Germinal center (tissue), 1 donor: Measurements from ENCODE around the gene CSHL1.
"Not testable (repeated sequence)": the region's sequence is repeated elsewhere in the genome, so short reads cannot be mapped to it uniquely, and the experiment has no call there.

Experiments
- DNase-seq: peaks from one replicate; pipeline ENCODE4 v3.0.0; 2012; ENCODE audit warnings: mixed read lengths, low spot score

CSHL1 gene

DNA sequence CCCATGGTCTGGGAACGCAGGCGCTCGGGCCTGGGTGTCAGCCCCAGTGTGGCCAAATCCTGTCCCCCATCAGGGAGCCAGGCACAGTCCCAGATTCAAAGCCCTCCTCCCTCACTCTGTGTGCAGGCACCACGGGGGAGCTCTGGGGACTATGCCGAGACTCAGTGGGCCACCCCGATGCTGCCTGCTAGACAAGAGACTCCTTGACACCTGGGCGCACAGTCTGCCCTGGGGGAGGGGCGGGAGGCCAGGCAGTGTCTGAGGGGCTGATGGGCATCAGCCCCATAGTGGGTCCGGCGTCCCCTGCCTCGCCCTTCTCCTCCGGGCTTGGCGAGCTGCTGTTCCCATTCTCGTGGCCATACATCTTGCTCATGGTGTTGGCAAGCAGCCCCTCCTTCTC lies 29.5 kb upstream of the CSHL1 start:
- no peak for DNase-seq

DNA sequence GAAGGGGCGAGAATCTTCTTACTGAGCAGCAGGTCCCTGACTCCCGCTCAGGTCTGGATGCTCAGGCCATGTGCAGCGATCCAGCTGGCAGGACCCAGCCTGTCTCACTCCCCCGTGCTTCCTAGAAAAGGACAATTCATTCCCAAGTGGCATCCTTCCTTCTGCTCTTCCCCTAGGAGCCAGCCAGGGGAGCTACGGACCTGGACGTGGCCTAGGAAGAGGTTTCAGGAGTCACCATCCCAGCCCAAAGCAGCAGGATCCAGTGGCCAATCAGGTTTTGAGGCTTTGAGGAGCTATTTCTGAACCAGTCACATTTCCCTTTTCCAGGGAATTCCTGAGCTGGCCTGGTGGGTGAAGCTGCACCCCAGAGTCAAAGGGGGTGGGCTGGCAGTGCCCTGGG lies 28.8 kb upstream of the CSHL1 start:
- no peak for DNase-seq

DNA sequence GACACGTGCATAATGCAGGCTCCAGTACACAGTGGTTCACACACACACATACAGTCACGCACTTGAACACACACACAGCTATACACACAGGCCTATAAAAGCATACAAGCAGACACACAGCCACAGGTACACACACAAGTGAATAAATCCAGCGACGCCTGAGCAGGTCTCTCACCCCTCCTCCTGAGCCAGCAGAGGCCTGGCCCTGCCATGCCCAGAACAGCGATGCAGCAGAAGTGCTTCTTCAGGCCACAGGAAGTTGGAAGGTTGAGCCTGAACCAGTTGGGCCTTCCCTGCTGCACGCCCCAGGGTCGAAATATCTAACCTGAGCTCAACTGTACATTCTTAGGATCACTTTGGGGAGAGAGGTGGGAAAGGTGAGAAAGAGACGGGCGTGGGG lies 28.3 kb upstream of the CSHL1 start:
- DNase-seq: no peak

DNA sequence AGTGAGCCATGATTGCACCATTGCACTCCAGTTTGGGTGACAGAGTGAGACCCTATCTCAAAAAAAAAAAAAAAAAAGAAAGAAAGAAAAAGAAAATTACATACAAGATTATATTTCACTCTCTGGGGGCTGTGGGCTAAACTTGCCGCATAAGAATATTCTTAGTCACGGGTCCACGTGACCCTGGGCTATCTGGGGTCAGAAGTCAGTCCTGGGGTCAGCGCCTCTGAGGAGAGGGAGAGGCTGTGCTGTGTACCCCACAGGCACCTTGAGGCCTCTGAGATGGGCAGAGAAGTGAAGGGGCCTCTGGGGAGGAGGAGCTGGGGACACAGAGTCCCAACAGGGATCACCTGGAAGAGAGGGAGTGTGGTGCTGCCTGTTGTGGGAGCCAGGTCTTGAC lies 26.9 kb upstream of the CSHL1 start:
- DNase-seq: no peak

DNA sequence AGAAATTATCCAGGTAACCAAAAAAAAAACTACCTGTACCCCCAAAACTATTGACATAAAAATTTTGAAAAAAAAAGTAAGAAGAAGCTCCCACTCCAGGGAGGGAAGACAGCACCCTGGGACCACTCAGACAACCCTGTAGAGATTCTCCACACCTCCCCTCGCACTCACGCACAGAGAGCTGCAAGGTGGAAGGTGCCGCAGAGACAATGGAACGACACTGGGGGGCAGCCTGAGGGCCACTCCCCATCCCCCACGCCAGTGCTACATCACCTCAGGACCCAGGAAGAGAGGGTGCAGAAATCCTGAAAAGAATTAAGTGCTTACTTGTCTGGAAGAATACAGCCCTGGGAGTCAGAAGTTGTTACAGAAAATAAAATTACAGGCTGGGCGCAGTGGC lies 26.3 kb upstream of the CSHL1 start:
- no peak for DNase-seq

DNA sequence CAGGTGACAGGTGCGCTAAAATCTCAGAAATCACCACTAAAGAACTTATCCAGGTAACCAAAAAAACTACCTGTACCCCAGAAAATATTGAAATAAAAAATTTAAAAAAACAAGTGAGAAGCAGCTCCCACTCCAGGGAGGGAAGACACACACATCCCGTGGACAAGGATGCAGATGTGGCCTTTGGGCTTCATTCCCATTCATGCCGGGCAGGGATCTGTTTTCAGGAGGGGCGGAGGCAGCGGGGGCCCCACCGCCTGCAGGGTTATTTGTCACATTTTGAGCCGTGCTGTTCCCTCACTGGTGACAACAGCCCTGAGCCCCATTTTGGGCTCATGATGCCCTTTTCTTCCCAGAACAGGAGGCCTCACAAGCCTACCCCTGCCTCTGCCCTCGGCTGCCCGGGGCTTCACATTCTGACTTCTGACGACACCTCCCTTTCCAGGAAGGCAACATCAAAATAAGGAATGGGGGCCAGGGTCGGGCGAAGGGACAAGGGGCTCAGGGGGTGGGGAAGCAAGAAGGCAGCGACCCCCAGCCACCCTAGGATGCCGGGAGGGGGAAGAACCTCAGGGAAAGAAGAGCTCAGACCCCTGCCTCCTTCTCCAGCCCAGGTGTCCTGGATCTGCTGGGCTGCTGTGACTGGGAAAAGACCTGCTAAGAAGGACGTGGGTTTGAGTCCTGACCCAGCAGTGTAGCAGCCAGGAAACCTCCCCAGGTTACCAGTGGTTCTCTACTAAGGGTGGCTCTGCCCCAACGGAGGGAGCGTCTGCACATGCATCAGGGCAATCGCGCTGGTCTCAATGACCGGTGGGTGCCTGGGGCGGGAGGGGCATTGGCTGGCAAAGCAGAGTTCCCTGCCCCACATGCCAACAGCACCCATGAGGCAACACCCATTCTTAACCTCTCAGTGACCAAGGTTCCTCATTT lies 23.4 kb upstream of the CSHL1 start:
- DNase-seq: peak; percentile 35

DNA sequence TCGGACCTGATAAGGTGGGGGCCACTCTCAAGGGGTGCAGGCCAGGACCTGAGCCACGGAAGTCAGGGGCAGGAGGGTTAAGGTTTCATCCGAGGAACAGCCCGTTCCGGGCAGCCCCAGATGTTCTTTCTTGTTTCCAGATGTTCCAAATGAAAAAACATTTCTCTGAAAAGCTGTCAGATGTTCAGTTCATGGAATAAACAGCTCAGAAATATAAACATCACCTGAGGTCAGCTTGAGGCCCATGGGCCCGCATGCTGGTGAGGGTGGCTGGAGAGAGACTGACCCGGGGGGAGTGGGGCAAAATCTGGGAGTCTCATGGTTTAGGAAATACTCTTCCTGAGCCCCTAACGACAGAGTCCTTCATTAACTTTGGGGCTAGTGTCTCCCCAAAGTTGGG lies 22.5 kb upstream of the CSHL1 start:
- no peak for DNase-seq

DNA sequence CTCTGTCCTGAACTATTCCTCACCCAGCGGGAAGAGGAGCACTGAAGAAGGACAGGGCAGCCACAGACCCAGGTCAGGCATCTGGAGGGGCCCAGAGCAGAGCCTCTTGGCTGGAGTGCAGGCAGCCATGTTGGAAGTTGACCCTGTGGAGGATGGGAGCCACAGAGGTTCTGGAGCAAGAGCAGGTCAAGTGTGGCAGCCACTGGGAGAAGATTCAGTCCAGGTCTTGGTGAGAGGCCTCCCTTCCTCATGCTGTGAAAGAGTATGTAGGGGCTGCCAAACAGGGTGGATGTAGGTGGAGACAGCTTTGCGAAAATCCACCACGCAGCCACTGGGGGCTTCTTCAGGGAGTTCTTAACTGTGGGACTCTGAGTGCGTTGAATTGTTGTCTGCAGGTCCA lies 21.7 kb upstream of the CSHL1 start:
- no peak for DNase-seq

DNA sequence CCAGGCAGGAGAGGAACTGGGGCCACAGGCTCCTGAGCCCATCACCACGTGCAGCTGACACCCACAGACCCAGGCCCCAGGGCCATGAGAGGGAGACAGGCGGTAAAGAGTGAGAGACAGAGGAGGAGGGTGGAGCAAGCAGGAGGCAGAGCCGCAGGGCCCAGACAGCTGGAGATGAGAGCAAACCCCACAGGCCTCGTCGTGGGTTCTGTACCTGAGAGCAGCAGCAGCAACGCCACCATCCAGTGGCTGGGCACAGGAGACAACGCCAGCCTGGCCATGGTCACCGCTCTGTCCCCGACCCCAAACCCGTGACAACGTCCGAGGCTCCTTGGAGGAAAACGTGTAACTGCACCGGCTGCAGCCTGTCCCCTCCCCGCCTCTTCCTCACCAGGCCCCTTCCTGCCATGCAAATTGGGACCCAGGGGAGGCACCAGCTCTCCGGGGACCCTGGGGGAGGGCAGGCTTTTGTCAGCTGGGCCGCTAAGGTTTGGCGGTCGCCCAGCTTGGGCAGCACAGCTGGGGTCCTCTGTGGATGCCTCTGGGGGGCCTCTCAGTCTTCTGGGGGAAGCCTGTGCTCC lies 21.0 kb upstream of the CSHL1 start, which contains the start of gene CD79B:
TSS of gene CD79B (minus strand) at position 351 of the 581 bp plus-strand sequence. CDS start at position 281, 70 bp downstream.
- DNase-seq: peak; percentile 91

DNA sequence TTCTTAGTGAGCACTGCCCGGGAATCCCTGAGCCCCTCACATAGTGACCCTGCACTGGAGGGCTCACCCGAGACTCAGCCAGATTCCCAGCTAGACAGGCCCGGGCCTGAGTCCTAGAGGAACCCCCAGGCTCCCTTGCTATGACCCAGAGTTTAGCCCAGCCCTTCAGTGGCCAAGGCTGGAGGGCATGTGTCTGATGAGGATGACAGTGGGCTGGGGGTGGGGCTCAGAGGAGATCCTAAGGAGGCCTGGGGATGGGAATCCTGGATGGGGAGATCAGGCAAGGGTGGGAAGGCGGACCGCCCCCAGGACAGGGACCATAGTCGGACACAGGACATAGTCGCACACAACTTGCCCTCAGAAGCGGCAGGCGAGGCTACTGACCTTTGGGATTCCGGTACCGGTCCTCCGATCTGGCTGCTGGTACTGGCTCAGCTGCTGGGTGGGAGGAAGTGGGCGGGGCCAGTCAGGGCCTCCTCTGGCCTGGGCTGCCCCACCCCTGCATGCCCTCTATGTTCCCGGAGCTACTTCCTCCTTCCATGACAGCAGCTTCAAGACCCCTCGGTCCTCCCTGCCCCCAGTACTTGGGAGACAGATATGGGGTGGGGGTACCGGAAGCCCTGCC lies 20.0 kb upstream of the CSHL1 start:
- DNase-seq: peak; percentile 79

DNA sequence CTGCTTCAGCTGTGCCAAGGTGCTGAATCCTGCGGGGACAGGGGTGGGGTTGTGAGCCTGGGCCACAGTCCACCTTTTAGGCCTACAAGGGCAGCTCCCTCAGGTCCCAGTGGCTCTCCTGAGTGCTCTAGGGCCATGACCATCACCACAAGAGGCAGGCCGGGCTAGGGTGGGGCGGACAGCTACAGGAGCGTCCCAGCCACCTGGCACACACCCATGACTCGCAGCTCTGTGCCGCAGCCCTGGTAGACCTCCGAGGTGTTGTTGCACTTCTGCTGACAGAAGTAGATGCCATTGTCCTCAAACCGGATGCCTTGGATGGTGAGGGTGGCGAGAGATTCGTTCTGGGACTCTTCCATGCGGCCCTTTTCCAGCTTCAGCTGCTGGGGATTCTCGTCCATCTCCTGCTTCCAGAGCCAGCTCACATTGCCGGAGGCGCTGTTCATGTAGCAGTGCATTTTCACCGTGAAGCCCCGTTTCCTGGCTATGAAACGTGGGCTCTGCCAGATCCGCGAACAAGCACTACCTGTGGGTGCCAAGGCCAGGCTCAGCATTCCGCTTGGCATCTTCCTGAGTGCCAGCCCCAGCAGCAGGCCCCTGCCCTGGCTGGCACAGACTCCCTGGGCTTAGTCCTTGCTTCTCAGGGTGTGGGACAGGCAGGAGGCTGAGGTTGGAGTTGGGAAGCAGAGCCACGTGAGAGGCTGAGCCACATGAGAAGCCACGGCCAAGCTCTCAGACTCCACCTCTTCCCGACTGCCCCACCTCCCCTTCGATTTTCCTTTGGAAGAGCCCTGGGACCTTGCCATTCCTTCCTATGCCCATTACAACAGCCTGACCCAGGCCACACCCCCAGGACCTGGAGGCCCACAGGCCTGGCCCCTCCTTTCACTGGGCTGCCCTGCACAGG lies 19.1 kb upstream of the CSHL1 start:
- no peak for DNase-seq

DNA sequence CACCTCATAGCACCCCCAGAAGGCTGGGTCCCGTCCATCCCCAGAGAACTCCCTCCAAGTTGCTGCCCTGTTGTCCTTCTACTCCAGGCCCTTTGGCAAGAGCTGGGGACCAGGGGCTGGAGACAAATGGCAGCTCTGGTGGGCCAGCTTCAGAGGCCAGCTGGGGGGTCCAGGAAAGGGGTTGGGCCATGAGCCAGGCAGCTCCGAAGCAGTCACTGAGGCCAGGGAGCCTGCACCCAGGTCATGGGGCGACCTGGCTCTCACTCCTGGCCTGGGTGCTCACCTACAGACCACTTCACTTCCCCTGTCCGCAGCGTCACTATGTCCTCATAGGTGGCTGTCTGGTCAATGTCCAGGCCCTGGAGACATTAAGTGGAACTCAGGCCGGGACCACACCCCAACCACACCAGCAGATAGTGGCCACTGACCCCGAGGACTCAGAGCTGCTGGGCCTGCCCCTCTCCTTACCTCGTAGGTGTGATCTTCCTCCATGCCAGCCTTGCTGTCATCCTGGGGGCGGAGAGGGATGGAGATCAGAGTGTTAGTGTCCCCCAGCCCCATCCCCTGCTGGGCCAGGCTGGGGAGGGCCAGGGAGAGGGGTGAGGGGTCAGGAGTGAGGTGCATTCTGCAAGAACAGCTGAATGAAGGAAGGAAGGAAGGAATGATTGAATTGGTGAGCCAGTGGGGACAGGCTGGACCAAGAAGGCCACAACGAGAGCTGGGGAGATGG lies 18.1 kb upstream of the CSHL1 start:
- DNase-seq: no peak

DNA sequence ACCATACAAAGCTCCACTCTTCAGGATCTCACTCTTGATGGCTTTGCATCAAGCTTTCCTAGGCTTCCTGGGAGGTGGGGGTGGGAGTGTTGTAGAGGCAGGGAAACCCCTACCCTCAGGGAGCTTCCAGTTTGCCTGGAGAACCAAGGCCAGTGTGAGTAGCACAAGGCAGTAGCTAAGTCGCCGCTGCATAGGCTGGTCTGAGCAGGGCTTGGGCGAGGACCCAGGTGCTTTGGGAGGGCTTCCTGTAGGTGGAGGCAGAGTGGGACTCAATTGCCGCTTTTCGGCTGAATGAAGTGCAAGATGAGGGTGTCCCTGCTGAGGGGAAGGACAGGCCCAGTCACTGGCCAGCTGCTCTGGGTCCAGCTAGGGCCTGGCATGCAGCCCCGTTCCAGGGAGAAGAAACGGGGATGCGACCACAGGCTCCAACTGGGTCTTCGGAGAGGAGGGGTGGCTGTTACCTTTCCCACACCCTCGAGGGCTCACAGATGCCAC lies 17.2 kb upstream of the CSHL1 start:
- peak; percentile 46 for DNase-seq

DNA sequence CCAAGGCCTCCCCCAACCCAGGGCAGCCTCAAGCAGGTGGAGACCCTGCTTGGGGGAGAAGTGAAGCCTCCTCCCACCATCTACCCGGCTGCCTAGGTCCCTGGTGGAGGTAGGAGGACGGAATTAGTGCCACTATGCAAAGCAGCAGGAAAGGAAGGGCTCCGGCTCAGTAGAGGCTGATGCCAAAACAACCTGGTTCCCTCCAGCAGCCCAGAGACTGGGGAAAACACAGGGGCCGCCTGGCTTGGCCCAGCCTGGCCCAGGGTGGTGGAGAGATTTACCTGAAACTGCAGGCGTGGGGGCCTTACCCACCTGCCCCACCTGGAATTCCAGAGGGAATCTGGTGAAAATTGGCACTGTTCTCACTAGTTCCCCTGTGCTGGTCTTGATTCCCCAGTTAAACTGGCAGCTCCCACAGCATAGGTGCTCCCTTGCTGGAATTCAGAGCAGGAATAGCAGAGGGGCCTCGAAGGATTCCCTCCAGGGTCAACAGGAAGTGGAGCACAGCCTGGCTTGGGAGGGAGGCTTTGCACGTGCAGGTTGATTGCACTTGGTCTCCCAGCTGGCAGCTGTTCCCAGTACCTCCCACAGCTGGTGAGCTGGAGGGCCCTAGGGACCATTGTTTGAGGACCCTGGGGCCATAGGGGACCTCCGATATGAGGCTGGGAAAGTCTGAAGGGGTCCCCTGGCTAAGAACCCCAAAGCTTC lies 16.6 kb upstream of the CSHL1 start:
- peak; percentile 79 for DNase-seq

DNA sequence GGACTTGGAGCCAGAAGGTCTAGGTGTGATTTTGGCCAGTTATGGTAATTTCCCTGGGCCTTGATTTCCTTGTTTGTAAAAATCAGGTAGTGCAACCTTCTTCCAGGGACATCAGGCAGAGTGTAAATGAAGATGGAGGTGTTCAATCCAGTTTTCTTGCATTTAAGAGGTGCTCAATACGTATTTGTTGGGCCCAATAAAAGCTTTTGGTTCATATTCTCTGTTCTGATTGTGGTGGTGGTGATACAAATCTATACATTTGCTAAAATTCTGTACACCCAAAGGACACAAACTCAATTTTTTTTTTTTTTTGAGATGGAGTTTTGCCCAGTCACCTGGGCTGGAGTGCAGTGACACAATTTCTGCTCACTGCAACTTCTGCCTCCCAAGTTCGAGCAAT lies 15.1 kb upstream of the CSHL1 start:
- no peak for DNase-seq

DNA sequence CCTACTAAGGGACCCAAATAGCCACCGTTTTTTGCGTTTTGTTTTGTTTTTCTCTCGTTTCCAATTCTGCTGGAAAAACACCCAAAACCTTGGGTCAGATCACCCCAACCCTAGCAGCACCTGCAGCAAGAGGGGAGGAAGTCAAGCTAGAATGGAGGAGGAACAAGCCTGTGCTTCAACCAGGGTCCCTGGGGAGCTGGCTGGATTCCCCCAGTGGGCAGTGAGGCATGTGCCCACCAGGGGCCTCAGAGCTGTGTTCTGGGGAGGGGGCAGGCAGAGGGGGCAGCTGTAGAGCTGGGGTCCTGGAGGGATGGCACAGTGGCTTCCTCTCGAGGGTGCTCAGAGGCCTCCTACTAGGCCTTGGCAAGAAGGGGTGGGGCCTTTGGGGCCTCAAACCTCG lies 14.6 kb upstream of the CSHL1 start:
- peak; percentile 83 for DNase-seq

DNA sequence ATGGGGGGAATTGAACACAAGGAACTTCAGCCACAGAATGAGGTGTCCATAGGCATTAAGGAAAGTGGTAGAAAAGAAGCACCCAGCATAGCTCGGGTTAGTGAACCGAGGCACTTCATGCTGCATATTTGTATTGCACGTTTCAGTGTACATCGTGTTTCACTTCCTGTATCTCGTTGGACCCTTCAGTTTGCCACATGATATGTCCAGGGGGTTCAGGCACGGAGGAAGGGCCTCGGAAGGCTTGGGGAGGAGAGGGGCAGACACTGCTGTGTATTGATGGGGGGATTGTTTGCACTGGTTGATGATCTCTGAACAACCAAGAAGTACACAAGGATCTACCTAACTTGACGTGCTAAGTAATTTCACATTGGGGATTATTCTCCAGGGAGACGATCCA lies 11.3 kb upstream of the CSHL1 start:
- DNase-seq: not testable (repeated sequence)

DNA sequence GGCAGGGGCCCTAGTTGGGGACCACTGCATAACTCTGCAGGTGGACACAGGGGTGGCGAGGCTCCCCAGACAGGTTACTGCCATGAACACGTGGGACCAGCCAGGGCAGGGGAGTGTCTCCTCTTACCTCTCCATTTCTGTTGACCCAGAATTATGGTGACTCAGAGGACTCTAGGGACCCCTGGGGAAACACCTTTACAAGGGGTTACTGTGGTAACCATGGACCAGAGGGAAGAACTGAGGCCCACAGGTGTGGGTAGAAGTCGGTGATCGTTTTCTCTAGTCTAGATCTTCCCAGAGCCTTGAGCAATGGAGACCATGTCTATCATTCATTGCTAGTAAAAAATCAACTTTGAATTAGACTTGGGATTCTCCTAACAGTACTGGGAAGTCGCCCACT lies 9.7 kb upstream of the CSHL1 start:
- not testable (repeated sequence) for DNase-seq

DNA sequence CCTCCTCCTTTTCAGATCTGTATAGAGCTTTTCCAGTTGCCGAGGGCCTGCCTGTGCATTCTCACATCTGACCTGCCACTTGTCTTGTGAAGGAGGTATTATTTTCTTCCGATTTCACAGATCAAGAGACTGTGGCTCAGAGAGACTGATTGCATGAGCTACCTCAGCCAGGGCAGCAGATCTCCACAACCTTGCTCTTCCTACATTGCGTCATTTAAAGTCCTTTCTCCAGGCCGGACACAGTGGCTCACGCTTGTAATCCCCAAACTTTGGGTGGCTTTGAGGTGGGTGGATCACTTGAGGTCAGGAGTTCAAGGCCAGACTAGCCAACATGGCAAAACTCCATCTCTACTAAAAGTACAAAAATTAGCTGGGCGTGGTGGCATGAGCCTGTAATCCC lies 9.0 kb upstream of the CSHL1 start:
- not testable (repeated sequence) for DNase-seq

DNA sequence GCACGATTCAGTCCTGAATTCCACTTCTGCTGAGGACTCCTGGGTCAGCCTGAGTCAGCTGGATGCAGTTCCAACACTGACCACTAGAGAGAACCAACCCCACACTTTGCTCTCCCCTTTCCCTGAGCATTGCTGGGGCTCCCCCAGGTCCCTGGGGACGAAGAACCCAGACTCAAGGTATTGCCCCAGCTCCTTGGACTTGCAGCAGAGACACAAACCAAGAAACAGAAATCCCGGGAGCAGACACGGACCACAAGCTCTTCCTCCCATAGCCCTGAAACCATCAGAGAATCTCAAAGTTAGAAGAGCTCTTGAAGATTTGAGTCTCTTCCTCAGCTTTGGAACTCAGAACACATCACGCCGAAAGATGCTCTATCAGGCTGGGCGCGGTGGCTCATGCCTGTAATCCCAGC lies 8.3 kb upstream of the CSHL1 start:
- peak; percentile 82 for DNase-seq
